Mucosa of stomach (tissue), 1 donor: ENCODE data around the gene DDX1.

Source experiments
- H3K27me3 ChIP-seq: one replicate; pipeline ENCODE4 v1.7.0; 2013; ENCODE audit warnings: mild to moderate bottlenecking, low read length; ENCODE audit not compliant: control insufficient read depth, insufficient read depth
- H3K36me3 ChIP-seq: one replicate; pipeline ENCODE4 v1.7.0; 2013; ENCODE audit warnings: low read length; ENCODE audit not compliant: control insufficient read depth, insufficient read depth
- H3K4me1 ChIP-seq: one replicate; pipeline ENCODE4 v1.7.0; 2013; ENCODE audit warnings: mild to moderate bottlenecking, low read length; ENCODE audit not compliant: control insufficient read depth, insufficient read depth
- H3K4me3 ChIP-seq: one replicate; pipeline ENCODE4 v1.7.0; 2013; ENCODE audit warnings: low read length
- H3K9ac ChIP-seq: one replicate; pipeline ENCODE4 v1.7.0; 2013; ENCODE audit warnings: mild to moderate bottlenecking, low read length, moderate library complexity
- H3K9me3 ChIP-seq: one replicate; pipeline ENCODE4 v1.7.0; 2013; ENCODE audit warnings: mild to moderate bottlenecking, low read length, moderate library complexity; ENCODE audit not compliant: control insufficient read depth
- donor health status: Pancreatic carcinoma.

Gene DDX1

GRCh38 chr2:15588329-15588919, 3.2 kb upstream of the DDX1 start:
- peaks cover 14% of the 10 kb centered on the region for H3K4me1 ChIP-seq
- H3K9me3 ChIP-seq, result no peaks in the 10 kb centered on the region
- H3K4me3 ChIP-seq, result no peak overlapping the region
- no peaks in the 10 kb centered on the region for H3K36me3 ChIP-seq
- H3K9ac ChIP-seq, result no peak overlapping the region
- no peaks in the 10 kb centered on the region for H3K27me3 ChIP-seq

GRCh38 chr2:15591373-15591691, 336 bp upstream of the DDX1 start:
- Histone ChIP-seq H3K4me3 (peak overlapping the region; percentile 20), H3K27me3 (no peaks in the 10 kb centered on the region), H3K9ac (peak overlapping the region; percentile 90)

GRCh38 chr2:15593327-15593705, 1.6 kb downstream of the DDX1 start:
- H3K4me1 ChIP-seq, result peaks cover 14% of the 10 kb centered on the region
- H3K9me3 ChIP-seq, result no peaks in the 10 kb centered on the region
- no peak overlapping the region for H3K9ac ChIP-seq
- no peak overlapping the region for H3K4me3 ChIP-seq
- no peaks in the 10 kb centered on the region for H3K27me3 ChIP-seq
- no peaks in the 10 kb centered on the region for H3K36me3 ChIP-seq

More at GRCh38 chr2:15591373-15591691, 336 bp upstream of the DDX1 start:
- no peaks in the 10 kb centered on the region for H3K36me3 ChIP-seq
- H3K4me1 ChIP-seq, result peaks cover 14% of the 10 kb centered on the region
- no peaks in the 10 kb centered on the region for H3K9me3 ChIP-seq

GRCh38 chr2:15594291-15595256, 2.9 kb downstream of the DDX1 start:
- Histone ChIP-seq H3K9ac (no peak overlapping the region), H3K4me3 (no peak overlapping the region), H3K4me1 (peaks cover 14% of the 10 kb centered on the region), H3K36me3 (no peaks in the 10 kb centered on the region), H3K9me3 (no peaks in the 10 kb centered on the region), H3K27me3 (no peaks in the 10 kb centered on the region)

GRCh38 chr2:15595342-15595905, 3.8 kb downstream of the DDX1 start:
- H3K27me3 ChIP-seq, result no peaks in the 10 kb centered on the region
- H3K4me1 ChIP-seq, result peaks cover 14% of the 10 kb centered on the region
- no peak overlapping the region for H3K9ac ChIP-seq
- H3K9me3 ChIP-seq, result no peaks in the 10 kb centered on the region
- no peak overlapping the region for H3K4me3 ChIP-seq
- no peaks in the 10 kb centered on the region for H3K36me3 ChIP-seq

GRCh38 chr2:15595936-15596335, 4.3 kb downstream of the DDX1 start:
- peaks cover 14% of the 10 kb centered on the region for H3K4me1 ChIP-seq
- H3K27me3 ChIP-seq, result no peaks in the 10 kb centered on the region
- no peak overlapping the region for H3K4me3 ChIP-seq
- no peak overlapping the region for H3K9ac ChIP-seq
- no peaks in the 10 kb centered on the region for H3K9me3 ChIP-seq
- H3K36me3 ChIP-seq, result peaks cover under 1% of the 10 kb centered on the region

- peaks cover 9% of the 10 kb centered on the region for H3K4me1 ChIP-seq
- no peaks in the 10 kb centered on the region for H3K27me3 ChIP-seq
- H3K4me3 ChIP-seq, result no peak overlapping the region
- no peaks in the 10 kb centered on the region for H3K9me3 ChIP-seq
- H3K36me3 ChIP-seq, result peaks cover 5% of the 10 kb centered on the region
- H3K9ac ChIP-seq, result no peak overlapping the region
These were observed 4.7 kb downstream of the DDX1 start for GRCh38 chr2:15596350-15596749.

GRCh38 chr2:15596968-15597367, 5.3 kb downstream of the DDX1 start:
- H3K27me3 ChIP-seq, result no peaks in the 10 kb centered on the region
- H3K9me3 ChIP-seq, result no peaks in the 10 kb centered on the region
- no peak overlapping the region for H3K9ac ChIP-seq
- no peak overlapping the region for H3K4me3 ChIP-seq
- H3K4me1 ChIP-seq, result peaks cover 7% of the 10 kb centered on the region
- peaks cover 11% of the 10 kb centered on the region for H3K36me3 ChIP-seq

- no peaks in the 10 kb centered on the region for H3K27me3 ChIP-seq
- no peak overlapping the region for H3K9ac ChIP-seq
- H3K9me3 ChIP-seq, result no peaks in the 10 kb centered on the region
- H3K36me3 ChIP-seq, result peaks cover 22% of the 10 kb centered on the region
- H3K4me1 ChIP-seq, result no peaks in the 10 kb centered on the region
- no peak overlapping the region for H3K4me3 ChIP-seq
These were observed 8.3 kb downstream of the DDX1 start for GRCh38 chr2:15599994-15600393.

- Histone ChIP-seq H3K4me1 (no peaks in the 10 kb centered on the region), H3K4me3 (no peak overlapping the region), H3K9ac (no peak overlapping the region), H3K9me3 (no peaks in the 10 kb centered on the region), H3K36me3 (peaks cover 30% of the 10 kb centered on the region), H3K27me3 (no peaks in the 10 kb centered on the region)
These were observed 10.0 kb downstream of the DDX1 start for GRCh38 chr2:15601681-15602080.

GRCh38 chr2:15602393-15602792, 10.7 kb downstream of the DDX1 start:
- Histone ChIP-seq H3K27me3 (no peaks in the 10 kb centered on the region), H3K36me3 (peaks cover 30% of the 10 kb centered on the region)

GRCh38 chr2:15603044-15603765, 11.5 kb downstream of the DDX1 start:
- H3K9ac ChIP-seq, result no peak overlapping the region
- no peak overlapping the region for H3K4me3 ChIP-seq
- no peaks in the 10 kb centered on the region for H3K27me3 ChIP-seq
- no peaks in the 10 kb centered on the region for H3K9me3 ChIP-seq
- no peaks in the 10 kb centered on the region for H3K4me1 ChIP-seq
- peaks cover 30% of the 10 kb centered on the region for H3K36me3 ChIP-seq

More at GRCh38 chr2:15602393-15602792, 10.7 kb downstream of the DDX1 start:
- no peak overlapping the region for H3K9ac ChIP-seq
- no peaks in the 10 kb centered on the region for H3K4me1 ChIP-seq
- no peak overlapping the region for H3K4me3 ChIP-seq
- no peaks in the 10 kb centered on the region for H3K9me3 ChIP-seq
